GM06990 (cell line): ENCODE measurements around the gene PYGO2.

Experiments used
- DNase-seq: peaks from one replicate; pipeline ENCODE4 v3.0.0-alpha.2; 2011; ENCODE audit not compliant: insufficient read length; ENCODE audit errors: extremely low read depth
- H3K27me3 ChIP-seq: replicated peaks from 2 replicates; pipeline ENCODE4 v1.6.0; 2011; ENCODE audit warnings: low read length; ENCODE audit not compliant: control insufficient read depth, insufficient read depth
- H3K36me3 ChIP-seq: 2 replicates; pipeline ENCODE4 v1.5.1; 2011; ENCODE audit warnings: low read length; ENCODE audit not compliant: control insufficient read depth, insufficient read depth
- H3K4me3 ChIP-seq: replicated peaks from 2 replicates; pipeline ENCODE4 v1.5.1; 2011; ENCODE audit warnings: low read depth, mild to moderate bottlenecking, control low read depth, low read length
- TF ChIP-seq, protein P1 (sequence below): IDR thresholded peaks from 2 replicates; pipeline ENCODE4 v1.5.1; 2011; ENCODE audit warnings: low read length, control low read depth, mild to moderate bottlenecking, inconsistent platforms; ENCODE audit not compliant: insufficient read depth, poor library complexity, severe bottlenecking

The PYGO2 gene

DNA sequence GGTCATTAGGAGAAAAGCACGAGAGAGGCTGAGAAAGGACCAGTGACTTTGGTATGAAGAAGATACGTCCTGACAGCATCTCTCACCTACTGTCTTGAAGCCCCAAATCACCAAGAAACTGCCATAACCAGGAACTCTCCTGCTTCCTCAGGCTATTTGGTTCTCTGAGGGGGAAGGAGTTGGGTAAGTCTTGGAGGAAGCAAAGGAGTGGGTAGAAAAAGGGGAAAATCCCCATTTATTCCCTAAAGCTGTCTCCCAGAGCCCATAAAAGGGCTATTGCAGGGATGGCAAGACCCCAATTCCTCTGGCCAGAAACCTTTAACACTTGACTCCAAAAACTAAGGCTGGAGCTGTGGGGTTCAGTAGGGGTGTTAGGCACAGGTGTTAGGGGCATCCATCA is 3.5 kb downstream of the PYGO2 start:
- peaks cover 15% of the 10 kb centered on the region for H3K36me3 ChIP-seq

DNA sequence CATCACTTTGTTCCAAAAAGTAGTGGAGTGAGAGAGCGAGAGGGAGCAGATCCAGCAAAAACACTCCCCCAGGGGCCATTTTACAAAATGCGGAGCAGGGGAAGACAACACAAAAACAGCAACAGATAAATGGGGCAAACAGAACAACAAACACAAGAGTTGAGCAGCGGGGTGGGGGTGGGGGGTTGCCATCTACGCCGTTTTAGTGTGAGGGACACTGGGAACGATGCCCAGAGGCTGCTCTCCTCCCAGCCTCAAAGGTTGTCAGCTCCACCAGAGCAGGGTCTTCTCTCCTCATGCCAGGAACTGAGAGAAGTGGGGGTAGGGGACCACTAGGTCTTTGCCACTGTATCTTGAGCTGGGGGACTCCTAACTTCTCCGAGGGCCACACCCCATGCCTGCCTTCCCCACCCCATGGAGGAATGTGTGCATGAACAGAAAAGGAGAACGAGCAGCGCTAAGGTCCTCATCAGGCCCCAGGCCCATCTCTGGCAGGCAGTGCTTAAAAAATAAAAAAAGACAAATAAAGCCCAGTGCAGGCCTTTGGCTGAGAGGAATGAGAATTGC is 4.4 kb downstream of the PYGO2 start:
- TF ChIP-seq, protein P1, sequence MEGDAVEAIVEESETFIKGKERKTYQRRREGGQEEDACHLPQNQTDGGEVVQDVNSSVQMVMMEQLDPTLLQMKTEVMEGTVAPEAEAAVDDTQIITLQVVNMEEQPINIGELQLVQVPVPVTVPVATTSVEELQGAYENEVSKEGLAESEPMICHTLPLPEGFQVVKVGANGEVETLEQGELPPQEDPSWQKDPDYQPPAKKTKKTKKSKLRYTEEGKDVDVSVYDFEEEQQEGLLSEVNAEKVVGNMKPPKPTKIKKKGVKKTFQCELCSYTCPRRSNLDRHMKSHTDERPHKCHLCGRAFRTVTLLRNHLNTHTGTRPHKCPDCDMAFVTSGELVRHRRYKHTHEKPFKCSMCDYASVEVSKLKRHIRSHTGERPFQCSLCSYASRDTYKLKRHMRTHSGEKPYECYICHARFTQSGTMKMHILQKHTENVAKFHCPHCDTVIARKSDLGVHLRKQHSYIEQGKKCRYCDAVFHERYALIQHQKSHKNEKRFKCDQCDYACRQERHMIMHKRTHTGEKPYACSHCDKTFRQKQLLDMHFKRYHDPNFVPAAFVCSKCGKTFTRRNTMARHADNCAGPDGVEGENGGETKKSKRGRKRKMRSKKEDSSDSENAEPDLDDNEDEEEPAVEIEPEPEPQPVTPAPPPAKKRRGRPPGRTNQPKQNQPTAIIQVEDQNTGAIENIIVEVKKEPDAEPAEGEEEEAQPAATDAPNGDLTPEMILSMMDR: no peak
- DNase-seq: no peak
- Histone ChIP-seq H3K36me3 (peaks cover 15% of the 10 kb centered on the region), H3K27me3 (no peaks in the 10 kb centered on the region), H3K4me3 (no peak overlapping the region)

More for the DNA sequence above, 3.5 kb downstream of the PYGO2 start:
- Histone ChIP-seq H3K27me3 (no peaks in the 10 kb centered on the region), H3K4me3 (no peak overlapping the region)
- no peak for DNase-seq
- TF ChIP-seq, protein P1: no peak

GRCh38 chr1:154956544-154956941 is 5.0 kb downstream of the PYGO2 start:
- Histone ChIP-seq H3K36me3 (peaks cover 15% of the 10 kb centered on the region), H3K4me3 (peak overlapping the region; percentile 71), H3K27me3 (no peaks in the 10 kb centered on the region)
- TF ChIP-seq, protein P1: no peak
- DNase-seq: no peak

GRCh38 chr1:154955718-154956543 is 5.7 kb downstream of the PYGO2 start, which contains the start of gene PBXIP1:
PBXIP1 (minus strand) TSS chr1:154956099; CDS start chr1:154953721, 2,378 bp downstream.
- Histone ChIP-seq H3K4me3 (peak within 1 kb of the TSS; percentile 71), H3K36me3 (peaks cover 17% of the 10 kb centered on the region), H3K27me3 (no peaks in the 10 kb centered on the region)
- DNase-seq: peak; percentile 64
- TF ChIP-seq, protein P1: no peak

DNA sequence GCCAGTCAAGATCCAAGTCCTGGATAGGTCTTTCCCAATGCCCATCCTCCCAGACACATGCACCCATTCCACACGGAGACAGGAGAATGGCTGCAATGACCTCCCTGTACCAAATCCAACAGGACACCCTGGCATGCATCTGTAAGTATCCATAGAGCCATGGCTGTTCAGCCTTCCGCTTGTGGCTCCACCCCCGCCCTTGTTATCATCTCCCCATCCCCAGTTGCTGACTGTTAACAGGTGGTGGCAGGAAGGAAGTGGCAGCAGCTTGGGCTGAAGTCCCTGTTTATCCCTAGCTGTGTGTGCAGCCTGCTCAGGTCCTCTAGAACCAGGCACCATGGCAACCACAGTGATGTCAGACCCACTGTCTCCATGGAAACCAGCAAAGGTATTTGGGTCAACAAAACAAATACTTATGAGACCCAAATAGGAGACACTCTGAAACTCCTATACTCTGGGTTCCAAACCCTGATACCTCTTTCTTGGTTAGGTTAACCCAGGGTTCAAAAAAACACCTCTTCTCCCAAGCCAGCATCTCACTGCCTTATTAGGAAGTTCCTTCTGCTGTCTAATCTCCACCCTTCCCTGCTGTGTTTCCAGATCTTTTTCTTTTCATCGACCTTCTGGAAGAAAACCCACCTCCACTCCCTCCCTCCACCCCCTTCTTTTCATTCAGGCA is 6.4 kb downstream of the PYGO2 start:
- TF ChIP-seq, protein P1: no peak
- Histone ChIP-seq H3K4me3 (peak overlapping the region; percentile 71), H3K36me3 (peaks cover 21% of the 10 kb centered on the region), H3K27me3 (no peaks in the 10 kb centered on the region)
- DNase-seq: peak; percentile 58
